GM12878 (cell line): ENCODE results near the gene SPEG. TPM values are rescaled to one million over a fixed set of nuclear protein-coding genes. Genes with fewer than 3 reads are reported as not detected.

Experiments
- ATAC-seq: fragments of 200-7000 bp; cut with Tn5 transposase; 3 replicates; pipeline ENCODE4 v1.9.1; 2020; ENCODE audit warnings: mild to moderate bottlenecking, moderate library complexity
- BruUV-seq: library from RNA; stranded (reverse); fragments of 400-500 nt; replicated peaks from 2 replicates; lab custom pipeline; 2021; lab: Mats Ljungman, UMichigan
- CTCF ChIA-PET: fragments of 300-600 bp; sonication (Branson Sonifier 250); formaldehyde crosslinking; extraction: SDS; loops from one replicate; lab custom pipeline; 2021; ENCODE audit warnings: inconsistent platforms; lab: Yijun Ruan, JAX
- POLR2A ChIA-PET: fragments of 350-600 bp; formaldehyde crosslinking; extraction: SDS; loops from one replicate; lab custom pipeline; 2021; ENCODE audit warnings: inconsistent platforms; lab: Charles Lee
- RAD21 ChIA-PET: fragments of 300-600 bp; sonication (Branson Sonifier 250); formaldehyde crosslinking; loops from one replicate; lab custom pipeline; 2023; ENCODE audit warnings: antibody characterized with exemption; ENCODE audit not compliant: unreplicated experiment; lab: Charles Lee
- SMC1A ChIA-PET: fragments of 300-600 bp; sonication (Branson Sonifier 250); formaldehyde crosslinking; loops from one replicate; lab custom pipeline; 2023; ENCODE audit not compliant: unreplicated experiment, uncharacterized antibody; lab: Charles Lee
- DNase-seq: peaks from one replicate; pipeline ENCODE4 v3.0.0-alpha.2; 2011; ENCODE audit warnings: low read depth, low spot score
- FAIRE-seq: peaks from 3 replicates; lab custom pipeline; 2011; peaks lifted over from hg19 to GRCh38; lab: Jason Lieb, UNC
- H2AFZ ChIP-seq: 2 replicates; pipeline ENCODE4 v1.6.0; 2011; ENCODE audit warnings: low read depth, low read length, control low read depth; ENCODE audit not compliant: control insufficient read depth
- H3K27ac ChIP-seq: 2 replicates; pipeline ENCODE4 v1.5.1; 2011; ENCODE audit warnings: control low read depth; ENCODE audit not compliant: control insufficient read depth, insufficient read depth
- H3K27me3 ChIP-seq, 2 experiments: replicated peaks in 1 of 2; 2 replicates each; pipeline versions ENCODE4 v1.6.0 to v1.6.1; 2011; ENCODE audit warnings: low read length in 1 of 2; ENCODE audit not compliant: control insufficient read depth in 2 of 2, insufficient read depth in 2 of 2
- H3K36me3 ChIP-seq, 2 experiments: 2 replicates each; pipeline ENCODE4 v1.5.1; 2011; ENCODE audit warnings: low read length in 1 of 2; ENCODE audit not compliant: control insufficient read depth in 2 of 2, insufficient read depth in 2 of 2
- H3K4me1 ChIP-seq: 2 replicates; pipeline ENCODE4 v1.6.1; 2011; ENCODE audit warnings: mild to moderate bottlenecking, low read length, moderate library complexity, mixed read lengths; ENCODE audit not compliant: control insufficient read depth, insufficient read depth
- H3K4me2 ChIP-seq: 2 replicates; pipeline ENCODE4 v1.6.0; 2011; ENCODE audit warnings: control low read depth; ENCODE audit not compliant: control insufficient read depth, insufficient read depth
- H3K4me3 ChIP-seq: fragments of 200-600 bp; sonication (generic); 2 replicates; pipeline ENCODE4 v1.5.1; 2016
- H3K79me2 ChIP-seq: 2 replicates; pipeline ENCODE4 v1.6.0; 2011; ENCODE audit warnings: low read length; ENCODE audit not compliant: control insufficient read depth, insufficient read depth
- H3K9ac ChIP-seq: 2 replicates; pipeline ENCODE4 v1.8.0; 2011; ENCODE audit warnings: low read length, control low read depth, mixed read lengths; ENCODE audit not compliant: control insufficient read depth, insufficient read depth
- H3K9me3 ChIP-seq: replicated peaks from 3 replicates; pipeline ENCODE4 v1.5.1; 2011; ENCODE audit warnings: mild to moderate bottlenecking, low read length; ENCODE audit not compliant: control insufficient read depth, insufficient read depth
- H4K20me1 ChIP-seq: 2 replicates; pipeline ENCODE4 v1.6.0; 2011; ENCODE audit not compliant: control insufficient read depth, insufficient read depth
- CREM ChIP-seq: IDR thresholded peaks from 2 replicates; pipeline ENCODE4 v1.6.1; 2014; ENCODE audit warnings: antibody characterized with exemption, low read depth
- FOXM1 ChIP-seq: IDR thresholded peaks from 2 replicates; pipeline ENCODE4 v1.6.1; 2012; ENCODE audit warnings: low read depth, mild to moderate bottlenecking, inconsistent platforms, low read length, moderate library complexity
- HCFC1 ChIP-seq: fragments of 150-350 bp; IDR thresholded peaks from 2 replicates; pipeline ENCODE4 v1.6.1; 2014; ENCODE audit warnings: low read length
- STAT1 ChIP-seq: fragments of 450-650 bp; conservative IDR thresholded peaks from 2 replicates; pipeline ENCODE4 v1.6.1; 2014; ENCODE audit warnings: antibody characterized with exemption, mild to moderate bottlenecking
- TAF1 ChIP-seq: IDR thresholded peaks from 2 replicates; pipeline ENCODE4 v1.6.1; 2011; ENCODE audit warnings: mild to moderate bottlenecking, low read depth, low read length, borderline replicate concordance
- ZSCAN29 ChIP-seq: fragments of 450-650 bp; IDR thresholded peaks from 2 replicates; pipeline ENCODE4 v1.6.1; 2017; ENCODE audit warnings: mild to moderate bottlenecking, moderate library complexity
- WGBS: methylation state at CpG from one replicate; pipeline ENCODE4 v1.1.6; 2016; ENCODE audit warnings: low lambda C conversion rate; ENCODE audit not compliant: insufficient replicate concordance, insufficient coverage; ENCODE audit errors: missing lambda C conversion rate; 5-methylcytosine and 5-hydroxymethylcytosine counted together
- in situ Hi-C: fragments of 300-500 bp; cut with MboI; formaldehyde crosslinking; loops from 9 replicates; pipeline ENCODE4 v1.14.3; 2018; ENCODE audit warnings: mixed read lengths
- intact Hi-C: fragments of 100-400 bp; cut with micrococcal nuclease; formaldehyde crosslinking; loops from one replicate; pipeline ENCODE4 v1.14.2; 2022; ENCODE audit not compliant: unreplicated experiment
- polyA plus RNA-seq, 11 experiments: library from polyadenylated mRNA; depleted of rRNA in 4 of 11; unstranded in 6 of 11; stranded (reverse) in 5 of 11; fragments of >200 nt; fragmentation: Nextera tagmentation in 4 of 11; fragmentation: Illumina TruSeq in 1 of 11; extraction: Ambion mirVana in 4 of 11; extraction: Trizol in 1 of 11; gene quantifications; 1 replicate in 1 of 11; 2 replicates in 10 of 11; pipeline versions ENCODE4 v1.2.1 to v1.2.3, GENCODE V29; 2011 to 2016; ENCODE audit warnings: inconsistent platforms in 2 of 11, missing spikeins in 2 of 11, low read depth in 1 of 11
- total RNA-seq, 4 experiments: library from RNA; depleted of rRNA in 3 of 4; stranded (reverse); fragments of >200 nt in 3 of 4; fragmentation: Illumina TruSeq in 1 of 4; extraction: Trizol in 1 of 4; gene quantifications; 2 replicates each; pipeline versions ENCODE4 v1.2.1 to v1.2.3, GENCODE V29; 2013 to 2021
- TF ChIP-seq, protein P1 (sequence below): fragments of 450-650 bp; formaldehyde crosslinking; IDR thresholded peaks from 2 replicates; pipeline ENCODE4 v1.4.0; 2020; ENCODE audit warnings: mild to moderate bottlenecking, moderate library complexity
- TF ChIP-seq, protein P2 (sequence below): fragments of 450-650 bp; IDR thresholded peaks from 2 replicates; pipeline ENCODE4 v1.6.1; 2017; ENCODE audit warnings: mild to moderate bottlenecking, moderate library complexity

Gene SPEG
- total and polyA plus RNA-seq, 10 of the 15 experiments (the other 5 are each of a cell fraction or from before 2014, with no cell fraction given) = 0.03 to 0.28 TPM; not detected in 8

DNA sequence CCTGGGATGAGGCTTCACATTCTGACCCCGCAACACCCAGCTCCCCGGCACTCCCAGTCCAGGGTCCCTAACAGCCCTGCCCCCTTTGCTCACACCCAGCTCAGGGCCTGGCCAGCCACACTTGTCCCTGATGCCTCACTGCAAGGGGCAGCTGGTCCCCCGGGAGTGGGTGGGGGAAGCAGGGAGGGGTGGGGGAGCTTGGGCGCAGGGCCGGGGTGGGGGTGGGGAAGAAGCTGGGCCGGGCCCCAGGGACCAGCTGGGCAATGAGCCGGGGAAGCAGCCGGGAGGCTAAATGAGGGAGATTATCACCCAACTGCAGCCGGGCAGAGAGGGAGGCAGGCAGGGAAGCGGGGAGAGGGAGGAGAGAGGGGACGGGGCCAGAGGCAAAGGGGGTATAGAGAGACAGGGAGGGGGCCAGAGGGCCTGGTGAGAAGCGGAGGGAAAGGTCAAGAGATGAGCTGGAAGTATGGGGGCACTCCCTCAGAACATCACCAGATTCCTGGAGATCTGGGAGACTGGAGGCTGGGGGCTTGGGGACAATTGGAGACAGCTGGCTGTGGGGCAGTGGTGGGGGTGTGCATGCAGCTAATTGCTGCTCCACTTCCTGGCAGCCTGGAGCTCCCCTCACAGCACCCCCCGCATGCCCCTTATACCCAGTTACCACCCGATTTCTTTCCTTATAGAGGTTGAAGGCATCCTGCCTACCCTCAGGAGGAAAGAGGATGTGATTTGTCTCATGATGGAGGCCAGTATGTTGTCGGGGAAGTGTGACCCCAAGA, 77.1 kb downstream of the SPEG start:
- Histone ChIP-seq H3K4me2 (no peak overlapping the region), H3K27ac (no peak overlapping the region), H3K36me3 (no peaks in the 10 kb centered on the region), H3K4me3 (no peak overlapping the region), H3K27me3 (peaks cover 12 to 15% of the 10 kb centered on the region in 2 experiments; a peak in 3 of 4 replicates), H2AFZ (no peak overlapping the region), H3K4me1 (no peaks in the 10 kb centered on the region), H4K20me1 (no peaks in the 10 kb centered on the region), H3K9me3 (no peaks in the 10 kb centered on the region), H3K79me2 (no peaks in the 10 kb centered on the region), H3K9ac (no peak overlapping the region)
- intact Hi-C loops = no loop called here
- no peak for DNase-seq
- no TSS peak for BruUV-seq
- in situ Hi-C loops = no loop called here
- WGBS = 14% methylated on average over 12 of the region's 15 CpGs
- ChIA-PET CTCF (interaction anchor here (1.1 to 1.3 kb wide), 2 partner anchors 11 to 18 kb away, joined by 3 to 4 read pairs; no protein-coding TSS in a partner anchor), POLR2A (no interaction called here), SMC1A (interaction anchor here (1.3 kb wide), 1 partner anchor 16 kb away, joined by 3 read pairs; no protein-coding TSS in a partner anchor), RAD21 (interaction anchor here (0.9 kb wide), 1 partner anchor 86 kb away, joined by 3 read pairs; the partner anchor contains the start of gene STK11IP)
- TF ChIP-seq, protein P1, sequence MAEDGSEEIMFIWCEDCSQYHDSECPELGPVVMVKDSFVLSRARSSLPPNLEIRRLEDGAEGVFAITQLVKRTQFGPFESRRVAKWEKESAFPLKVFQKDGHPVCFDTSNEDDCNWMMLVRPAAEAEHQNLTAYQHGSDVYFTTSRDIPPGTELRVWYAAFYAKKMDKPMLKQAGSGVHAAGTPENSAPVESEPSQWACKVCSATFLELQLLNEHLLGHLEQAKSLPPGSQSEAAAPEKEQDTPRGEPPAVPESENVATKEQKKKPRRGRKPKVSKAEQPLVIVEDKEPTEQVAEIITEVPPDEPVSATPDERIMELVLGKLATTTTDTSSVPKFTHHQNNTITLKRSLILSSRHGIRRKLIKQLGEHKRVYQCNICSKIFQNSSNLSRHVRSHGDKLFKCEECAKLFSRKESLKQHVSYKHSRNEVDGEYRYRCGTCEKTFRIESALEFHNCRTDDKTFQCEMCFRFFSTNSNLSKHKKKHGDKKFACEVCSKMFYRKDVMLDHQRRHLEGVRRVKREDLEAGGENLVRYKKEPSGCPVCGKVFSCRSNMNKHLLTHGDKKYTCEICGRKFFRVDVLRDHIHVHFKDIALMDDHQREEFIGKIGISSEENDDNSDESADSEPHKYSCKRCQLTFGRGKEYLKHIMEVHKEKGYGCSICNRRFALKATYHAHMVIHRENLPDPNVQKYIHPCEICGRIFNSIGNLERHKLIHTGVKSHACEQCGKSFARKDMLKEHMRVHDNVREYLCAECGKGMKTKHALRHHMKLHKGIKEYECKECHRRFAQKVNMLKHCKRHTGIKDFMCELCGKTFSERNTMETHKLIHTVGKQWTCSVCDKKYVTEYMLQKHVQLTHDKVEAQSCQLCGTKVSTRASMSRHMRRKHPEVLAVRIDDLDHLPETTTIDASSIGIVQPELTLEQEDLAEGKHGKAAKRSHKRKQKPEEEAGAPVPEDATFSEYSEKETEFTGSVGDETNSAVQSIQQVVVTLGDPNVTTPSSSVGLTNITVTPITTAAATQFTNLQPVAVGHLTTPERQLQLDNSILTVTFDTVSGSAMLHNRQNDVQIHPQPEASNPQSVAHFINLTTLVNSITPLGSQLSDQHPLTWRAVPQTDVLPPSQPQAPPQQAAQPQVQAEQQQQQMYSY (CRISPR knock-in tag) = no peak
- TF ChIP-seq CREM (no peak), ZSCAN29 (no peak), FOXM1 (no peak), TAF1 (no peak), STAT1 (no peak), HCFC1 (no peak)
- TF ChIP-seq, protein P2, sequence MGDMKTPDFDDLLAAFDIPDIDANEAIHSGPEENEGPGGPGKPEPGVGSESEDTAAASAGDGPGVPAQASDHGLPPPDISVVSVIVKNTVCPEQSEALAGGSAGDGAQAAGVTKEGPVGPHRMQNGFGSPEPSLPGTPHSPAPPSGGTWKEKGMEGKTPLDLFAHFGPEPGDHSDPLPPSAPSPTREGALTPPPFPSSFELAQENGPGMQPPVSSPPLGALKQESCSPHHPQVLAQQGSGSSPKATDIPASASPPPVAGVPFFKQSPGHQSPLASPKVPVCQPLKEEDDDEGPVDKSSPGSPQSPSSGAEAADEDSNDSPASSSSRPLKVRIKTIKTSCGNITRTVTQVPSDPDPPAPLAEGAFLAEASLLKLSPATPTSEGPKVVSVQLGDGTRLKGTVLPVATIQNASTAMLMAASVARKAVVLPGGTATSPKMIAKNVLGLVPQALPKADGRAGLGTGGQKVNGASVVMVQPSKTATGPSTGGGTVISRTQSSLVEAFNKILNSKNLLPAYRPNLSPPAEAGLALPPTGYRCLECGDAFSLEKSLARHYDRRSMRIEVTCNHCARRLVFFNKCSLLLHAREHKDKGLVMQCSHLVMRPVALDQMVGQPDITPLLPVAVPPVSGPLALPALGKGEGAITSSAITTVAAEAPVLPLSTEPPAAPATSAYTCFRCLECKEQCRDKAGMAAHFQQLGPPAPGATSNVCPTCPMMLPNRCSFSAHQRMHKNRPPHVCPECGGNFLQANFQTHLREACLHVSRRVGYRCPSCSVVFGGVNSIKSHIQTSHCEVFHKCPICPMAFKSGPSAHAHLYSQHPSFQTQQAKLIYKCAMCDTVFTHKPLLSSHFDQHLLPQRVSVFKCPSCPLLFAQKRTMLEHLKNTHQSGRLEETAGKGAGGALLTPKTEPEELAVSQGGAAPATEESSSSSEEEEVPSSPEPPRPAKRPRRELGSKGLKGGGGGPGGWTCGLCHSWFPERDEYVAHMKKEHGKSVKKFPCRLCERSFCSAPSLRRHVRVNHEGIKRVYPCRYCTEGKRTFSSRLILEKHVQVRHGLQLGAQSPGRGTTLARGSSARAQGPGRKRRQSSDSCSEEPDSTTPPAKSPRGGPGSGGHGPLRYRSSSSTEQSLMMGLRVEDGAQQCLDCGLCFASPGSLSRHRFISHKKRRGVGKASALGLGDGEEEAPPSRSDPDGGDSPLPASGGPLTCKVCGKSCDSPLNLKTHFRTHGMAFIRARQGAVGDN = no peak
- FAIRE-seq = no peak
- ATAC-seq = no peak
